Central memory CD8-positive, alpha-beta T cell (primary cell): Measurements from ENCODE around the gene RUNX1.

Experiments
- ATAC-seq: fragments of 150-1000 bp; cut with Tn5 transposase; replicated peaks from 2 replicates; pipeline ENCODE4 v1.10.0; 2022; ENCODE audit warnings: mild to moderate bottlenecking, moderate FRiP score, moderate number of reproducible peaks; ENCODE audit not compliant: poor library complexity, severe bottlenecking; ENCODE audit errors: extremely low read depth
- DNase-seq, 2 donors: peaks; one replicate each; pipeline ENCODE4 v3.0.0; 2021; ENCODE audit warnings: low spot score in 2 of 2
- H3K27ac Mint-ChIP-seq: one replicate; pipeline ENCODE4 v1.8.0; 2022; ENCODE audit warnings: low read depth, mild to moderate bottlenecking, moderate library complexity, mixed read lengths
- H3K27me3 Mint-ChIP-seq: one replicate; pipeline ENCODE4 v1.8.0; 2022; ENCODE audit warnings: mixed read lengths
- H3K36me3 Mint-ChIP-seq: one replicate; pipeline ENCODE4 v1.8.0; 2022; ENCODE audit warnings: mild to moderate bottlenecking, moderate library complexity, mixed read lengths; ENCODE audit not compliant: insufficient read depth
- H3K4me1 Mint-ChIP-seq: one replicate; pipeline ENCODE4 v1.8.0; 2022; ENCODE audit warnings: mixed read lengths
- H3K4me3 Mint-ChIP-seq: one replicate; pipeline ENCODE4 v1.8.0; 2022; ENCODE audit warnings: mild to moderate bottlenecking, moderate library complexity, mixed read lengths
- H3K9me3 Mint-ChIP-seq: one replicate; pipeline ENCODE4 v1.8.0; 2022; ENCODE audit warnings: mixed read lengths

The RUNX1 gene

GRCh38 chr21:35053356-35054096 lies 4.4 kb upstream of the RUNX1 start:
- no peaks in the 10 kb centered on the region for H3K27me3 Mint-ChIP-seq
- H3K4me3 Mint-ChIP-seq, result no peak overlapping the region
- H3K36me3 Mint-ChIP-seq, result peaks cover 13% of the 10 kb centered on the region
- DNase-seq (no peak), ATAC-seq (no peak)
- no peak overlapping the region for H3K27ac Mint-ChIP-seq
- H3K4me1 Mint-ChIP-seq, result peaks cover 49% of the 10 kb centered on the region
- no peaks in the 10 kb centered on the region for H3K9me3 Mint-ChIP-seq

GRCh38 chr21:35052801-35053200 lies 3.7 kb upstream of the RUNX1 start:
- Mint-ChIP-seq H3K27me3 (no peaks in the 10 kb centered on the region), H3K27ac (no peak overlapping the region), H3K4me3 (no peak overlapping the region), H3K36me3 (peaks cover 20% of the 10 kb centered on the region), H3K4me1 (peaks cover 47% of the 10 kb centered on the region), H3K9me3 (no peaks in the 10 kb centered on the region)
- DNase-seq (no peak), ATAC-seq (no peak)

GRCh38 chr21:35051287-35051818 lies 2.3 kb upstream of the RUNX1 start:
- Mint-ChIP-seq H3K9me3 (no peaks in the 10 kb centered on the region), H3K27ac (peak overlapping the region; percentile 98)
- peak; percentile 42 for ATAC-seq

GRCh38 chr21:35050348-35051286 lies 1.5 kb upstream of the RUNX1 start:
- Mint-ChIP-seq H3K4me3 (peak overlapping the region; percentile 89), H3K4me1 (peaks cover 57% of the 10 kb centered on the region), H3K36me3 (peaks cover 38% of the 10 kb centered on the region), H3K27me3 (no peaks in the 10 kb centered on the region), H3K9me3 (no peaks in the 10 kb centered on the region), H3K27ac (peak overlapping the region; percentile 98)
- DNase-seq (no peak), ATAC-seq (no peak)

More at GRCh38 chr21:35051287-35051818, 2.3 kb upstream of the RUNX1 start:
- H3K27me3 Mint-ChIP-seq, result no peaks in the 10 kb centered on the region
- peaks cover 50% of the 10 kb centered on the region for H3K4me1 Mint-ChIP-seq
- peak; percentile 71 to 83 for DNase-seq
- peaks cover 31% of the 10 kb centered on the region for H3K36me3 Mint-ChIP-seq
- H3K4me3 Mint-ChIP-seq, result peak overlapping the region; percentile 89

- ATAC-seq, result no peak
Observed at GRCh38 chr21:35048183-35048601, 910 bp downstream of the RUNX1 start.

GRCh38 chr21:35046880-35047229 lies 2.2 kb downstream of the RUNX1 start:
- peak overlapping the region; percentile 98 for H3K27ac Mint-ChIP-seq
- H3K27me3 Mint-ChIP-seq, result no peaks in the 10 kb centered on the region
- peaks cover 43% of the 10 kb centered on the region for H3K36me3 Mint-ChIP-seq
- DNase-seq, result no peak
- H3K4me1 Mint-ChIP-seq, result peaks cover 89% of the 10 kb centered on the region
- H3K9me3 Mint-ChIP-seq, result no peaks in the 10 kb centered on the region
- H3K4me3 Mint-ChIP-seq, result peak overlapping the region; percentile 89
- no peak for ATAC-seq

More at GRCh38 chr21:35048183-35048601, 910 bp downstream of the RUNX1 start:
- H3K27me3 Mint-ChIP-seq, result no peaks in the 10 kb centered on the region
- H3K4me3 Mint-ChIP-seq, result peak overlapping the region; percentile 89
- no peak for DNase-seq
- no peaks in the 10 kb centered on the region for H3K9me3 Mint-ChIP-seq
- H3K36me3 Mint-ChIP-seq, result peaks cover 39% of the 10 kb centered on the region
- peaks cover 79% of the 10 kb centered on the region for H3K4me1 Mint-ChIP-seq
- peak overlapping the region; percentile 98 for H3K27ac Mint-ChIP-seq

- ATAC-seq, result no peak
Observed at GRCh38 chr21:35046263-35046624, 2.9 kb downstream of the RUNX1 start.

GRCh38 chr21:35045542-35046262 lies 3.4 kb downstream of the RUNX1 start:
- Mint-ChIP-seq H3K36me3 (peaks cover 43% of the 10 kb centered on the region), H3K27ac (peak overlapping the region; percentile 98), H3K4me3 (peak overlapping the region; percentile 89), H3K27me3 (no peaks in the 10 kb centered on the region), H3K4me1 (peaks cover 89% of the 10 kb centered on the region), H3K9me3 (no peaks in the 10 kb centered on the region)
- DNase-seq (peak; percentile 30 to 57), ATAC-seq (peak; percentile 15)

More at GRCh38 chr21:35046263-35046624, 2.9 kb downstream of the RUNX1 start:
- H3K9me3 Mint-ChIP-seq, result no peaks in the 10 kb centered on the region
- no peak for DNase-seq
- peaks cover 89% of the 10 kb centered on the region for H3K4me1 Mint-ChIP-seq
- H3K4me3 Mint-ChIP-seq, result peak overlapping the region; percentile 89
- H3K36me3 Mint-ChIP-seq, result peaks cover 43% of the 10 kb centered on the region
- H3K27me3 Mint-ChIP-seq, result no peaks in the 10 kb centered on the region
- H3K27ac Mint-ChIP-seq, result peak overlapping the region; percentile 98

- Mint-ChIP-seq H3K4me3 (peak overlapping the region; percentile 89), H3K9me3 (no peaks in the 10 kb centered on the region), H3K36me3 (peaks cover 44% of the 10 kb centered on the region), H3K27me3 (no peaks in the 10 kb centered on the region), H3K27ac (peak overlapping the region; percentile 98), H3K4me1 (peaks cover 86% of the 10 kb centered on the region)
- ATAC-seq (no peak), DNase-seq (no peak)
Observed at GRCh38 chr21:35044770-35045541, 4.1 kb downstream of the RUNX1 start.

- H3K4me1 Mint-ChIP-seq, result peaks cover 79% of the 10 kb centered on the region
- no peaks in the 10 kb centered on the region for H3K9me3 Mint-ChIP-seq
- no peak for ATAC-seq
- peaks cover 37% of the 10 kb centered on the region for H3K36me3 Mint-ChIP-seq
- peak overlapping the region; percentile 98 for H3K27ac Mint-ChIP-seq
- no peaks in the 10 kb centered on the region for H3K27me3 Mint-ChIP-seq
- no peak for DNase-seq
- peak overlapping the region; percentile 89 for H3K4me3 Mint-ChIP-seq
Observed at GRCh38 chr21:35044128-35044527, 5.0 kb downstream of the RUNX1 start.

- DNase-seq (no peak), ATAC-seq (no peak)
- Mint-ChIP-seq H3K9me3 (no peaks in the 10 kb centered on the region), H3K4me1 (peaks cover 79% of the 10 kb centered on the region), H3K27me3 (no peaks in the 10 kb centered on the region), H3K27ac (peak overlapping the region; percentile 98), H3K36me3 (peaks cover 36% of the 10 kb centered on the region), H3K4me3 (peak overlapping the region; percentile 89)
Observed at GRCh38 chr21:35043549-35043948, 5.6 kb downstream of the RUNX1 start.
